GM18526 (cell line): ENCODE data around the gene ABHD12B.

Experiments used
- POLR2A ChIP-seq: IDR thresholded peaks from 3 replicates; pipeline ENCODE4 v1.6.1; 2011; ENCODE audit not compliant: insufficient read length; ENCODE audit errors: extremely low read depth

The ABHD12B gene

GRCh38 chr14:50906326-50907065 is 34.6 kb downstream of the ABHD12B start:
- TF ChIP-seq POLR2A = no peak

- TF ChIP-seq POLR2A = no peak
Measured at GRCh38 chr14:50910495-50911420, 38.9 kb downstream of the ABHD12B start.

- TF ChIP-seq POLR2A = no peak
Measured at GRCh38 chr14:50917449-50917848, 45.6 kb downstream of the ABHD12B start.

GRCh38 chr14:50920482-50921230 is 48.8 kb downstream of the ABHD12B start:
- no peak for TF ChIP-seq POLR2A

GRCh38 chr14:50922803-50923202 is 51.0 kb downstream of the ABHD12B start:
- no peak for TF ChIP-seq POLR2A

- no peak for TF ChIP-seq POLR2A
Measured at GRCh38 chr14:50924236-50924635, 52.4 kb downstream of the ABHD12B start.

- no peak for TF ChIP-seq POLR2A
Measured at GRCh38 chr14:50924843-50925242, 53.0 kb downstream of the ABHD12B start.

- no peak for TF ChIP-seq POLR2A
Measured at GRCh38 chr14:50926851-50927386, 55.1 kb downstream of the ABHD12B start.

- no peak for TF ChIP-seq POLR2A
Measured at GRCh38 chr14:50928002-50928635, 56.3 kb downstream of the ABHD12B start.

- TF ChIP-seq POLR2A = no peak
Measured at GRCh38 chr14:50929506-50929905, 57.7 kb downstream of the ABHD12B start.

- TF ChIP-seq POLR2A = no peak
Measured at GRCh38 chr14:50931559-50931958, 59.7 kb downstream of the ABHD12B start.

- TF ChIP-seq POLR2A = no peak
Measured at GRCh38 chr14:50932156-50932555, 60.3 kb downstream of the ABHD12B start.

GRCh38 chr14:50932592-50933495 is 61.0 kb downstream of the ABHD12B start:
- no peak for TF ChIP-seq POLR2A

GRCh38 chr14:50935126-50936015 is 63.5 kb downstream of the ABHD12B start:
- no peak for TF ChIP-seq POLR2A
